Measurements from ENCODE around the gene COA3.

The COA3 gene

DNA sequence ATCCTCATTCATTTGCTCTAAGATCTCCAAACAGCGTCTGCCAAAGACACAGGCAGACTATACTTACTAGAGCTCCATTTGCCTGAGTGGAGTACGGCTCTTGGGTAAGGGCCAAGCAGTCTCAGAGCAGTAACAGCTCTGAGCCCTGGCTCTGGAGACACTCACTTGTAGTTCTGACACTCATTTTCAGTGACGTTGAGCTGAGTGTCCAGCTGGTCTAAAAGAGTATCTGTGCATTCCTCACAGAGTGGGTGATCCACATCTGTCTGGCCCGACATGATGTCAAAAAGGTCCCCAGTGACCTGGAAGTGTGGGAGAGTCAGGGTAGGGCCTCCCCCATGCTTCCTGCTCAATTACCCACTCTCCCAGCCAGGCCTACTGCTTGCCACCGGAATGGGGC lies 19.9 kb upstream of the COA3 start:
- DNase-seq (ENCODE audit: low read depth in 3 of 3): no peak

DNA sequence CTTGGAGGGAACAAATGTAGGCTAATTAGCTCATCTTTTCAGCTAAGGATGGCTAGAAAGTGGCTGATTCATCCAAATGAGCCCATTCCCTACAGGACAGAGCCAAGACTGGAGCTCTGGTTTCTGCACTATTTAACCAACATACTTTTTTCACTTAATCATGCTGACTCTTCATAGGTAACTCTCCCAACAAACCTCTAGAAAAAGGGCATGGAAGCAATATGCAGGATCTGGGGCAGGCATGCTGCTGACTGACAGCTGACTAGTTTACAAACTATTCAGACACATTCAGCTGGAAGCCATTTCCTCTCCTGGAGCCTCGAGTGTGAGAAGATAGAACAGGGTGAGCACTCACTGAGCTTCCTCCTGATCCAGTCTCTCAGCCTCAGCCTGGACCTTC lies 19.4 kb upstream of the COA3 start:
- DNase-seq (ENCODE audit: low read depth in 3 of 3): no peak

DNA sequence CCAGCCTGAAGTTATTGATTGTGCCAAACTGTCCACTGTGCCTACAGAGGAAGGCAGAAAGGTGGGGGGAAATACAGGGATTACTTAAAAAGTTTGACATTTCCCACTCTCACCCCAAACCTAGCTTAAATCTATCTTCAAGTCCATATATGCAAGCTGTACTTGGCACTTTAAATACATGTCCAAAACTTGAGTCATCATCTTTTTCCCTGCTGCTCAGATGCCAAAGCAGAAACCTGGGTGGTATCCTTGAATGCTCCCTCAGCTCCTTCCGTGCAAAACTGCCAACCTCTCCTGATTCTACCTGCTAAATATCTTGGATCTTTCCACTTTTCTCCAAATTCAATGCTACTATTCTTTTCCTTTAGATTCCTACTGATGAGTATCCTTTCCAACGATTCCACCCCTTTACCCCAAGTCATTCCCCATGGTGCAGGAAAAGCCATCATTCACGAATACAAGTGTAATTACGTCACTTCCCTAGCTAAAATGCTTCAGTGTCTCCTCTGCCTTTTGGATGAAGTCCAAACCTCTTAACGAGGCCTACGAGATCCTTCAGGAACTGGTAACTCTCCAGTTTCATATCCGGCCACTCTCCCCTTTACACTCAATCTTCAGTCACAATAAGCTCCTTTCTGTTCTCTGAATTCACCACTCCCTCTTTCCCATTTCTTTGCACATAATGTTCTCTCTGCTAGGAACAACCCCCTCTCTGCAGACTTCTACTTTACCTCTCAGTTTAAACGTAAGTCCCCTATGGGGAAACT lies 16.3 kb upstream of the COA3 start:
- no peak for DNase-seq (ENCODE audit: low read depth in 3 of 3)

DNA sequence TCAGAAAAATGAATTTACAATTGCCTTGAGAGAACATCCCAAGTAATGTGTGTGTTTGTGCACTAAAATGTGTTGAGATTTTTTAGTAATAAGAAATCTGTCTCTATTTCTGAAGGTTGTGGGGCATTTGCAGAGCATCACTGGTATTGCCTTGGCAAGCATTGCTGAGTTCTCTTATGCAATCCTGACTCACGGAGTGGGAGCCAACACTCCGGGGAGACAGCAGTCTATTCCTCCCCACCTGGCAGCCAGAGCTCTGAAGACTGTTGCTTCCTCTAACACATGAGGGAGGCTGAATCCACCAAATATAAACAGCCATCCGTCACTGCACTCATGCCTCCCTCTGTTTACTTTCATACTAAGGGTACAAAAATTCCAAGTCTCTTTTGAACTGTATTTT lies 10.7 kb upstream of the COA3 start:
- no peak for DNase-seq (ENCODE audit: low read depth in 3 of 3)

DNA sequence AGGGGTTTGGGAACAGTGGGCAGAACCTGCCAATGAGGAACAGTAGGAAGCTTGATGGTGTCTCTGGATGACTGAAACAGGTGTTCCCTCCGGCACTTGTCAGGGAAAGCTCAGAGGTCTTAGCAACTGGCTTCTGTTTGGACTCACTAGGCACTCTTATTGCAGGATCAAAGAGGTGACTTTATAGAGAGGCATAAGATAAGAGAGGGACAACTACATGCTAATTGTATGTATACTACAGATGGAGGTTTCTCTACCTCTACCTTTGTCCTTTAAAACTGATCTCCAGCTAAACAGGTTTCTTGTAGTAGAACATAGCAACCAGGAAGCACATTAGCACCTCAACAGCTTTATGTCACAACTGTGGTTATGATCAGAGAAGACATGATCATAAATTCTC lies 7.7 kb upstream of the COA3 start:
- DNase-seq (ENCODE audit: low read depth in 3 of 3): no peak

DNA sequence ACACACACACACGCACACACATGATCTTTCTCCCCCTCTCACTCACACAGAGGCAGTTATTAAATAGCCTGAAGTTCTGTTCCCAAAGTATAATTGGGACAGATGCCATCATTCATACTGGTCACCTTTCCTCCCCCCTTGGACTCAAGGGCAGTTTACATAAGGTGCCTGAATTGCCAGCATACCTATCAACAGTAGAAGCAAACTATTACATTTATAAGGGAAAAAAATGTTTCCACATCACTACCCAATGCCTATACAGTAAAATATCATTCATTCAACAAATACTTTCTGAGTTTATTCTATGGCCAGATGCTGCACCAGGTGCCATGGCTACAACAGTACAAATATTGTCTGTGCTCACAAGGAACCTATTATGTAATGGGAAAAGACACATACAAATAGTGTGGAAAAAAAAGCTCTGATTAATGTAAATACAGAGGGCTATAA lies 6.4 kb upstream of the COA3 start:
- no peak for DNase-seq (ENCODE audit: low read depth in 3 of 3)

DNA sequence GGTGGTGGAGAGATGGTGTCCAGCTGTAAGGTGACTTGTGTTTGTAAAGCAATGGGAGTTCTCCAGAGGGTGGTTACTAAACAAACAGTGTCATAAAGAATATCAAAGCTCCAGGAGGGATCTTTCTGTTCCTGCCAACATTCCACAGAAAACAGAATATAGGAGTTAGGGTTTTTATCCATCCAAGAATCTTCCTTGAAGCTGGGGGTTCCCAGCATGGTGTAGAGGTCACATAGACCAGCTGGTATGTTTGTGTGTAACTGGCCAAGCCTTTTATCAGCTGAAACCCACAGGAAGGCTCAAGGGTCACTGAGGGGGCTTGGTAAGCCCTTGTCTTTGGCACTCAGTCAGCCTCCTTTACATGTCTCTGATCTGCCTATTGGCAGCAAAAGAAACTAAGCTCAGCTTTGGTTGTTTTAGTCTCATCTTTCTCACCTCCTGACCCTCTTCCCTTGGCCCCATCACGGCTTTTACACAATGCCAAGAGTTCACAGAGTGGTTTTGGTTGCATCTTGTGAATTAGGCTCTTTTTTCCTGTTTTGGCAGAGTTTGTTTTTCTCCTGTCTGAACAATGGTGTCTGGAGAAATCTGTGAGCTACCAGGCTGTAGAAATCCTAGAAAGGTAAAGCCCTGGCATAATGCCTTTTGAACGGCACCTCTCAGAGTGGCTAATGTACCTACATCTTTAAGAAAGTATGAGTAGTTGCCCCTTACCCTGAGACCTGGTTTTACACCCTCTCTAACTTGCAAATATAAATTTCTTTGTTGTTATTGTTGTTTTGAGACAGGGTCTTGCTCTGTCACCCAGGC lies 4.8 kb upstream of the COA3 start:
- DNase-seq (ENCODE audit: low read depth in 3 of 3): no peak

DNA sequence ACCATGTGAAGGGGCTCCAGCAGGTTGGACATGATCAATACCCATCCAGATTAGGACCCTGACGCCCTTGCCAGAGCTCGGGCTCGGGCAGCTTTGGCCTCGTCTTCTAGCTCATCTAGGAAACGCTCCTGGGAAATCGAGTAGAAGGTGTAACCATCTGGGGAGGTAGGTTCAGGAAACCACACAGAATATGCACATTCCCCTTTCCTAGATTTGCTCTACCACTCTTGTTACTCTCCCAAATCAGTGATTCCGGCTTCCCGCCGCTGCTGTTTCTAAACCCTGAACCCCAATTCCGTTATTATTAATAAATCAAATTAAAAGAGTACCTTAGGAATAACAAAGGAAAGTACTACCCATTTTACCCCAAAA lies 507 bp downstream of the COA3 start:
- no peak for DNase-seq (ENCODE audit: low read depth in 3 of 3)

DNA sequence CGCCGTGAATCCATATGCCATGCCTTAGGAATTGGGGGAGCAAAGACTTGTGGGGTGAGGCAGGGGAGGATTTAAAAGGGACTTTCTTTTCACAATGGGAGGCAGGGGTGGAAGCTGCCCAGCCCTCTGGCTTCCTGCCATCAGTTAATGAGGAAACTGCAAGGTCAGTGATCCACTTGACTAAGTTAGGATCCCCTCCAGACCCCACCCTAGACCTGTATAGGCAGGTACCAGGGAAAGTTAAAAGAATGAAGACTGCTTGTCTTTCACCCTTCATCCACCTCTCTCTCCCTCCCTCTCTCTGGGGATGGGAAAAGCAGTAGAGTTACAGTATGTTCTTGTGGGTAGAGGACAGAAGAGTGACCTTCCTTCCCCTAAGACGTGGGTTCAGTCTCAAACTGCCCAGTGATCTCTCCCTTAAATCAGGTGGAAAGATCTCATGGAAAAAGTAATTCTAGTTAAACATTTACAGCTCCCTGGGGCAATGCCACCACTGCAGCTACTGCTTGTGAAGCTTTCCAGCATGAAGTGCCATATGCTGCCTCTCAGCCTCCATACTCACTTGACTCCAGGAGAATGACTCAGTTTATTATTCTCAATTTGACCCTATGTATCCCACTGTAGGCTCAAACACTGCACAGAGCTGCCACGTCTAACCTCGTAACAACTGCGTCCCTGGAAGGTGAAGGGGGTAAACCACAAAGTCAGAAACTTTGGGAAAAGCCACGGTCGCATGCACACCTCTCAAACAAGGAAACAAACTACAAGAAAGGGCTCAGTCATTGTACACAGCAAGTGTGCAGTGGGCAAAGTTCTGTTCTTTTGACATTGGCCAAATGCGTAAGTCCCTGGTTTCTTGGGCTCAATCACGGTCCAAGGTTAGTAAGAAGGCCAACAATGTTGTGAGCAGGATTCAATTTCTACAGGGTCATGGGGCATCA lies 1.2 kb downstream of the COA3 start:
- no peak for DNase-seq (ENCODE audit: low read depth in 3 of 3)

DNA sequence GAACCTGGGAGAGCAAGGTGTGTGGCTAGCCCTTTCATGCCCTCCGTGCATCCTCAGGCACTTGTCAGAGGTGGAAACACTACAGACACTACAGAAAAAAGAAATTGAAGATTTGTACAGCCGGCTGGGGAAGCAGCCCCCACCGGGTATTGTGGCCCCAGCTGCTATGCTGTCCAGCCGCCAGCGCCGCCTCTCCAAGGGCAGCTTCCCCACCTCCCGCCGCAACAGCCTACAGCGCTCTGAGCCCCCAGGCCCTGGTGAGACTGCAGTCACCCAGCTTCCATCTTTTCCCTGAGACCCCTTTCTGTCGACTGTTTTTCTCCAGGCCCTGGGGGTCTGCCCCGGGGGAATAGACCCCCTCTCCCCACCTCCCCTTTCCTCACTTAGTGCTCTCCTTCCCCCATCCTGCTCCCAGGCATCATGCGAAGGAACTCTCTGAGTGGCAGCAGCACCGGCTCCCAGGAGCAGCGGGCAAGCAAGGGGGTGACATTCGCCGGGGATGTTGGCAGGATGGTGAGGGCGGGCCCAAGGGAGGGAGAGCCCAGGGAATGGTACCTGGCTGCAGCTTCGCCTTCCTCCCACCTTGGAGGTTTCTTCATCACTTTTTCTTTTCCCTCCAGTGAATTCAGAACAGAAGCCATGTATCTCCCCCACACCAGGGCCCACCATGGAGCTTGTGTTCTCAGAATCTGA lies 2.3 kb downstream of the COA3 start:
- DNase-seq (ENCODE audit: low read depth in 3 of 3): no peak

DNA sequence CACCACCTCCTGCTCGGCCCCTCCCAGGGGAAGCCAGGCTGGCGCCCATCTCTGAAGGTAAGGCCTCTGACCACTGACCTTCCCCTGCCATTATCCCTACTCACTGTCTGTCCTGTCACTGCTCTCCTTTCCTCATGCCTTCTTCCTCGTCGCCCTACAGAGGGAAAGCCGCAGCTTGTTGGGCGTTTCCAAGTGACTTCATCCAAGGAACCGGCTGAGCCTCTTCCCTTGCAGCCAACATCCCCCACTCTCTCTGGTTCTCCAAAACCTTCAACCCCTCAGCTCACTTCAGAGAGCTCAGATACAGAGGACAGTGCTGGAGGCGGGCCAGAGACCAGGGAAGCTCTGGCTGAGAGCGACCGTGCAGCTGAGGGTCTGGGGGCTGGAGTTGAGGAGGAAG lies 3.0 kb downstream of the COA3 start:
- DNase-seq (ENCODE audit: low read depth in 3 of 3): no peak

DNA sequence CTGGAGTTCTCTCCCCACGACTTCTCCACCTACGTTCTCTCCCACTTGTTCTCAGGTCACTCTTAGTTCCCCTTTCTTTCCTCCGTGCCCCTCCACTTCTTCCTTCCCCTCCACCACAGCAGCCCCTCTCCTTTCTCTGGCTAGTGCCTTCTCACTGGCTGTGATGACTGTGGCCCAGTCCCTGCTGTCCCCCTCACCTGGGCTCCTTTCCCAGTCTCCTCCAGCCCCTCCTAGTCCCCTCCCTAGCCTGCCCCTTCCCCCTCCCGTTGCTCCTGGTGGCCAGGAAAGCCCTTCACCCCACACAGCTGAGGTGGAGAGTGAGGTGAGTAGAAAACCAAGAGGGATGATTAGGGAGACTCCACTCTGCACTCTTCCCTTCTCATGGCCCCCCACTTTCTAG lies 3.4 kb downstream of the COA3 start:
- DNase-seq (ENCODE audit: low read depth in 3 of 3): no peak

DNA sequence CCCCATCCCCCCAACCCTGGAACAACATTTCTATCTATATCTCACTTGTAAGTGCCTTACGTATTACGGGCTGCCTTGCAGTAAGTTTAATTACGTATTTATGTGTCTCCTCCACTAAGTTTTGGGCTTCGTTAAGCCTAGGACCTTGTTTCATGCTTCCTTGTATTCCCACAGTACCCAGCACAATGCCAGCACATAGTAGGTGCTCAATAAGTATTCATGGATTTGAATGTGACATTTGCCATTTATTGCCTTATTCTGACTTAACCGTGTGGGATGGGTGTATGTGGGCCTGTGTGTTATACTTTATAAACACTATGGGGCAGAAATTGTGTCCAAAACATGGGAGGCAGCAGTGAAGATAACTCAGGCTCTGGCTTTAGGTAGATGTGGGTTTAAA lies 6.0 kb downstream of the COA3 start:
- no peak for DNase-seq (ENCODE audit: low read depth in 3 of 3)

DNA sequence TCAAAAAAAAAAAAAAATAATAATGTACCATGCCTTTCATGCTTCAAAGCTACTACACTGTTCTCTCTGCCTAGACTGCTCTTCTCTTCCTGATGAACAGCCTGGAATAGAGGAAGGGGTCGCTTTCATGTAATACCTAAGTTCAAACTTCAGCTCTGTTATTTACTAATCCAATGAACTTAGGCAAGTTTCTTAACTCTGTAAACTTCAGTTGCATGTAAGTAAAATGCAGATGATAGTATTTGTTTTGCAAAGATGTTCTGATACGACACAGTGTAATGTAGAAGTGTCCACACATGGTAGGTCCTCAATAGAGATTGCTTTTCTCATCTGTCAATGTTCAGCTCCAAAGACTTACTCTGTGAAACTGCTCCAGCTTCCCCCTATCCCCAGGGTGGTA lies 6.6 kb downstream of the COA3 start:
- no peak for DNase-seq (ENCODE audit: low read depth in 3 of 3)

DNA sequence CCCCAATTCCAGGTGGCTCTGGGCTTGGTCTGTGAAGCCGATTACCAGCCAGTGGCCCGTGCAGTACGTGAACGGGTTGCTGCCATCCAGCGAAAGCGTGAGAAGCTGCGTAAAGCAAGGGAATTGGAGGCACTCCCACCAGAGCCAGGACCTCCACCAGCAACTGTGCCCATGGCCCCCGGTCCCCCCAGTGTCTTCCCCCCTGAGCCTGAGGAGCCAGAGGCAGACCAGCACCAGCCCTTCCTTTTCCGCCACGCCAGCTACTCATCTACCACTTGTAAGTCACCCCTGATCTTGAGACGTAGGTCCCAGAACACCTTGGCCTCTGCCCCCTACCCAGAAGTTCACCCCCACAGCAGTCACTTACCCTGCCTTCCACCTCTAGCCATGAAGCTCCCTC lies 11.2 kb downstream of the COA3 start:
- no peak for DNase-seq (ENCODE audit: low read depth in 3 of 3)

DNA sequence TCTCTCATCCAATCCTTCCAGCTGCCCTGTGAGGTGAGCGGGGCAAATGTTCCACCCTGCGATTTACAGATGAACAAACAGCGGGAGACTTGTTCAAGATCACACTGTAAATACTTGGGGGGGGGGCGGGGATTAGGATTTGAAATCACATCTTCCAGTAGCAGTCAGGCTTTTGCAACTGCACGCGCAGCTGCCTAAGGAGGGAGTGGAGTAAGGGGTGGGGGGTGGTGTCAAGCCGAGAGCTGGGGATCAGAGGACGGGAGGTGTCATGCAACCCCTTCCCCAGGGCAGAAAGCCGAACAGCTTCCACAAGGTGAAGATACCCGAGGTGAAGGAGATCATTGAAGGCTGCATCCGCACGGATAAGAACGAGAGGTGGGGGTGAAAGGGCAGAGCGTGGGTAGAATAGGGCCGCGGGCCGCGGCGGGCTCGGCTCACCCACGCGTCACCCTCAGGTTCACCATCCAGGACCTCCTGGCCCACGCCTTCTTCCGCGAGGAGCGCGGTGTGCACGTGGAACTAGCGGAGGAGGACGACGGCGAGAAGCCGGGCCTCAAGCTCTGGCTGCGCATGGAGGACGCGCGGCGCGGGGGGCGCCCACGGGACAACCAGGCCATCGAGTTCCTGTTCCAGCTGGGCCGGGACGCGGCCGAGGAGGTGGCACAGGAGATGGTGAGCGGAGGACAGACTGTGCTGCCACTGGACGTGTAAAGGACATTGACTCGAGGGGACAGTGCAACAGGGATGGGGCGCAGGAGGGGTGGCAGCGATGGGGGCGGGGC lies 13.5 kb downstream of the COA3 start:
- DNase-seq (ENCODE audit: low read depth in 3 of 3): no peak

DNA sequence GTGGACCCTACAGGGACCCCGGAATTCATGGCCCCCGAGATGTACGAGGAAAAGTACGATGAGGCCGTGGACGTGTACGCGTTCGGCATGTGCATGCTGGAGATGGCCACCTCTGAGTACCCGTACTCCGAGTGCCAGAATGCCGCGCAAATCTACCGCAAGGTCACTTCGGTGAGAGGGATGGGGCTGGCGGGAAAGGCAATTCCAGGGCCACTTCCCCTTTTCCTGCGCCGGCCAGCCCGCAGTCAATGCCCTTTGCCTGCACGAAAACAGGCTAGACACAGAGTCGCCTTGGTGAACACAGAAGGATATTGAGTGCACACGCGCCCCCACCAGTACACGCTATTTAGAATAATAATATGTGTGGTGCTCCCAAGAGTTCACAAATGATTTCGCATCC lies 14.1 kb downstream of the COA3 start:
- no peak for DNase-seq (ENCODE audit: low read depth in 3 of 3)

DNA sequence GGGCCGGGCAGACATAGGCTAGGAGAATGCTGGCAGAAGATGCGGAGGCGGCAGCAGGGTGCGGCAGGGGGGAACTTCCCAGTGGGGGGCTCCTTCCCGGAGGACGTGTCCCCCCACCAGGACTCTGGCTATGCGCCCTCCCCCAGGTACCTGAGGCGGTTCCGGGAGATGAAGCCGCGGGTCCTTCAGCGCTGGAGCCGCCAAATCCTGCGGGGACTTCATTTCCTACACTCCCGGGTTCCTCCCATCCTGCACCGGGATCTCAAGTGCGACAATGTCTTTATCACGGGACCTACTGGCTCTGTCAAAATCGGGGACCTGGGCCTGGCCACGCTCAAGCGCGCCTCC lies 14.7 kb downstream of the COA3 start:
- no peak for DNase-seq (ENCODE audit: low read depth in 3 of 3)

DNA sequence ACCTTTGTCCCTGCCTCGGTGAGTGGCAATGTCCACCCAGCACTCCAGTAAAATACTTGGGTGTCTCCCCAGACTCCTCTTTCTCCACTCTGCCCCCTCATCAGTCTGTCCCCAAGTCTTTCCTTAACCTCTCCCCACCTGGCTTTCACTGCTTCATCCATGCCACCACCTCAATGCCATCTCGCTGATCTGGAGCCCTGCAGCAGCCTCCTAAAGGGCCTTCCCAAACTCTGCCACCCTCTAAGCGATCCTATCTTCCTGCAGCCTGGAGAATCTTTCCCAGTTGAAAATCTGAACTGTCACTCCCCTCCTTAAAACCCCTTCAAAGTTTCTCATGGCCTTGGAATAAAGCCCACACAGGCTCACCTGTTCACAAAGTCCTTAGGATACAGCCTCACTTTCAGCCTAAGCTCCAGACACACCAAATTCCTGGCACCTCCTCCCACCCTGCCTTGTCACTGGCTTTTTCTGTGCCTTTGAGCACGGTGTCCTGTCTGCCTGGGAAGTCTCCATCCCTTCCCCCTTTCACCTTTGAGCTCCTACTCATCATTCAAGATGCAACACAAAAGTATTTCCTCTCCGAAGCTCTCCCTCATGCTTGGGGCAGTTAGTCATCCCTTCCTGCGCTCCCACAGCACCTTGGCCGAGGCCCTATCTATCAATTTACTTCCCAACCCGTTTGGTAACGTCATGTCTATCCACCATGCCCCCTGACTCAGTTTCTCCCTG lies 15.3 kb downstream of the COA3 start:
- DNase-seq (ENCODE audit: low read depth in 3 of 3): no peak

All from stimulated activated CD4-positive, alpha-beta T cell treated with anti-CD3 and anti-CD28 coated beads, TNF-alpha, amount 100 ng/mL, for 24 hours (primary cell).